PFSK-1 (cell line): ENCODE results near the gene GORASP1.

ENCODE experiments used
- FOXP2 ChIP-seq: optimal IDR thresholded peaks from 2 replicates; pipeline ENCODE3; 2011; ENCODE audit warnings: borderline replicate concordance, control low read depth, inconsistent platforms; ENCODE audit not compliant: insufficient read depth; ENCODE audit errors: extremely low read length, extremely low read depth
- POLR2AphosphoS5 ChIP-seq: IDR thresholded peaks from 2 replicates; pipeline ENCODE4 v1.6.1; 2012; ENCODE audit warnings: low read depth, mild to moderate bottlenecking, control low read depth, low read length, moderate library complexity
- SIN3A ChIP-seq: IDR thresholded peaks from 2 replicates; pipeline ENCODE4 v1.6.1; 2012; ENCODE audit warnings: mild to moderate bottlenecking, low read length, moderate library complexity, borderline replicate concordance; ENCODE audit not compliant: insufficient read depth
- TAF1 ChIP-seq: IDR thresholded peaks from 2 replicates; pipeline ENCODE4 v1.6.1; 2012; ENCODE audit warnings: low read length, control low read depth, borderline replicate concordance; ENCODE audit not compliant: insufficient read depth
- TF ChIP-seq, protein P1 (sequence below), 2 experiments: IDR thresholded peaks; 2 replicates each; pipeline versions ENCODE4 v1.6.1 to v1.8.0; 2011 to 2012; ENCODE audit warnings: low read depth in 2 of 2, low read length in 2 of 2, control low read depth in 1 of 2, inconsistent platforms in 1 of 2, mild to moderate bottlenecking in 1 of 2, moderate library complexity in 1 of 2; ENCODE audit not compliant: insufficient read depth in 1 of 2

The GORASP1 gene

DNA sequence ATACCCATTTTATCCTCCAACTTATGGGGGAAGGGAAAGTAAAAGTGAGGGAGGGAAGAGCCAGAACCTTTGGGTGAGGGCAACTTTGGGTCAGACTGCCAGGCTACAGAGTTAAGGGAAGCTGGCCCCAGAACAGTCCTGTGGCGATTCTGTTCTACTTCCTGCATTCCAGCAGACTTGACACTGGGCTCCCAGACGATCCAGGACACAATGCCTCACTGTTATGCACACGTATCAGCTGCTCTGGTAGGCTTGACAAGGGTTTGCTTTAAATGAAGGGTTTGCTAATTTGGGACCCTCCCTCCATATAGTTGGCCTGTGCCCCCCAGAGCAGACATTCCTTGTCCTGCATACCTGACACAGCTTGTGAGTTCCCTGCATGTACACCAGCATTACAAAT, 10.7 kb downstream of the GORASP1 start:
- no peak for TF ChIP-seq POLR2AphosphoS5
- no peak for TF ChIP-seq FOXP2
- TF ChIP-seq, protein P1, sequence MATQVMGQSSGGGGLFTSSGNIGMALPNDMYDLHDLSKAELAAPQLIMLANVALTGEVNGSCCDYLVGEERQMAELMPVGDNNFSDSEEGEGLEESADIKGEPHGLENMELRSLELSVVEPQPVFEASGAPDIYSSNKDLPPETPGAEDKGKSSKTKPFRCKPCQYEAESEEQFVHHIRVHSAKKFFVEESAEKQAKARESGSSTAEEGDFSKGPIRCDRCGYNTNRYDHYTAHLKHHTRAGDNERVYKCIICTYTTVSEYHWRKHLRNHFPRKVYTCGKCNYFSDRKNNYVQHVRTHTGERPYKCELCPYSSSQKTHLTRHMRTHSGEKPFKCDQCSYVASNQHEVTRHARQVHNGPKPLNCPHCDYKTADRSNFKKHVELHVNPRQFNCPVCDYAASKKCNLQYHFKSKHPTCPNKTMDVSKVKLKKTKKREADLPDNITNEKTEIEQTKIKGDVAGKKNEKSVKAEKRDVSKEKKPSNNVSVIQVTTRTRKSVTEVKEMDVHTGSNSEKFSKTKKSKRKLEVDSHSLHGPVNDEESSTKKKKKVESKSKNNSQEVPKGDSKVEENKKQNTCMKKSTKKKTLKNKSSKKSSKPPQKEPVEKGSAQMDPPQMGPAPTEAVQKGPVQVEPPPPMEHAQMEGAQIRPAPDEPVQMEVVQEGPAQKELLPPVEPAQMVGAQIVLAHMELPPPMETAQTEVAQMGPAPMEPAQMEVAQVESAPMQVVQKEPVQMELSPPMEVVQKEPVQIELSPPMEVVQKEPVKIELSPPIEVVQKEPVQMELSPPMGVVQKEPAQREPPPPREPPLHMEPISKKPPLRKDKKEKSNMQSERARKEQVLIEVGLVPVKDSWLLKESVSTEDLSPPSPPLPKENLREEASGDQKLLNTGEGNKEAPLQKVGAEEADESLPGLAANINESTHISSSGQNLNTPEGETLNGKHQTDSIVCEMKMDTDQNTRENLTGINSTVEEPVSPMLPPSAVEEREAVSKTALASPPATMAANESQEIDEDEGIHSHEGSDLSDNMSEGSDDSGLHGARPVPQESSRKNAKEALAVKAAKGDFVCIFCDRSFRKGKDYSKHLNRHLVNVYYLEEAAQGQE (IDR thresholded peaks at IDR 0.05; ENCODE audit: insufficient read depth in 1 of 2, low read depth in 2 of 2, low read length in 2 of 2) = no peak
- TF ChIP-seq TAF1 = no peak
- no peak for TF ChIP-seq SIN3A

DNA sequence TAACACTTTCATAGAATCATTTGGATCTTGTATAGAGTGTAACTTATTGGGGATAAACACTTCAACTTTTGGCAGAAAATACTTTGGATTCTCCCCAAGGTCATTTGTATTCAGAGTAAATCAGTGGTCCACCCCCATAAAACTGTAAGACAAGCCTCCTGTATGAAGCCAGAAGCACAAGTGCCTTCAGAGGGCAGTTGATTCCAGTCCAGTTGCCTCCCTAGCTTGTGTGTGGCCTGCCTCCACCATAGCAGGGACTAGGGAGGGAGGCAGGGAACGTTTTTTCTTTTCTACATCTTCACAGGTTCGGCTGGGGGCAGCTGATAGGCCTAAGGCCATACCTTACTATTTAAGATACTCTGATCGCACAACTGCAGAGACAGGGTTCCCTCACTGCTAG, 11.6 kb downstream of the GORASP1 start:
- TF ChIP-seq TAF1 = no peak
- TF ChIP-seq FOXP2 = no peak
- TF ChIP-seq, protein P1 (IDR thresholded peaks at IDR 0.05; ENCODE audit: insufficient read depth in 1 of 2, low read depth in 2 of 2, low read length in 2 of 2) = no peak

DNA sequence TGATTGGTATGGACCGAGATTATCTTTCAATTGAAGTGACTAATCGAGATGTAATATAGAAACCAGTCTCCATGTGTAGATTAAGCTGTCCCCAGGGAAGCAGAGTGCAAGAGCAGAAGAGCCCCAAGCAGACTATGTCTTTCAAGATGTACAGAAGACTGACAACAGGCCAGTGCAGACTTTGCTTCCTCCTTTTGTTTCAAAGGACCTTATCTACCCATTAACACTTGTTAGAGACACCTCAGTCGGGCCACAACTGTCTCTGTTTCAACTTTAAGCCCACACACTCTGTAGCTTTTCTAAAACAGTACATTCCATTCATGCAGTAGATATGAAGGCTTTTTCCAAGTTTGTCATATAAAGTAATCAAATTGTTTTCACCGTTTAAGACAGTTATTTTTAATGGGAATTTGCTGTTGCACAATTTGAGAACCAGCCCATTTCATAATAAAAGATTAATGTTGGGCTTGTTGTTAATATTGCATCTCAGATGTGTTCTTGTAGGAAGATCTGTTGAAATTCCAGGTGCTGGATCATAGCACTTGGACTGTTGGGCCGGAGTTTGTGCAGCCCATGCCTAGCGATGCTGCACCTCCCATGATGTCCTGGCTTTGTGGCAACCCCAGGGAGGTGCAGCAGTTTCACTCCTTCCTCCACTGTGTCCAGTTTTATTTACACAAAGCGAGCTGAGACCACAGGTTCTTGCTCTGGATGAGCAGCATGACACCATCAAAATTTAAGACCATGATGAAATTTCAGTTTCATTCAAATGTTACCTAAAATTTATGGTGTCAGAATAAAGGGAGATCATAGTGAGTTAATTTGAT, 12.4 kb downstream of the GORASP1 start:
- TF ChIP-seq SIN3A (no peak), TAF1 (no peak), POLR2AphosphoS5 (no peak)
- TF ChIP-seq, protein P1 (IDR thresholded peaks at IDR 0.05; ENCODE audit: insufficient read depth in 1 of 2, low read depth in 2 of 2, low read length in 2 of 2) = no peak

DNA sequence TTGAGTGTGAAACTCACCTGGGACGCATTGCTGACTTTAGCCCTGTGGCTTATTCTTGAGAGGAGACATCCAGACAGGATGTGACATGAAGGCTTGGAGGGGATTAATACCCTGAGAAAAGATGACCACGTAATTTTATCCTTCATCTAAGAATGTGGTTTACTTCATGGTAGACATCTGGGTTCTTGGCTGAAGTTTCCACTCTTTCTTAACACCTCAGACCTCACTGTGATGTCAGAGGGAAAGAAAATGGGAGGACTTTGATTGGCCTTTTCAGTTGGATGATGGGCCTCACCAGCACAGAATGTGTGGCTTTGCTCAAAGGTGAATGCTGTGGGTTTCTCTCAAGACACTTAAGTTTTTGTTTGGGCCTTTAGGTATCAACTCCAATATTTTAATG, 16.5 kb downstream of the GORASP1 start:
- TF ChIP-seq FOXP2 (no peak), POLR2AphosphoS5 (no peak), SIN3A (no peak), TAF1 (no peak)
- TF ChIP-seq, protein P1 (IDR thresholded peaks at IDR 0.05; ENCODE audit: insufficient read depth in 1 of 2, low read depth in 2 of 2, low read length in 2 of 2) = no peak

DNA sequence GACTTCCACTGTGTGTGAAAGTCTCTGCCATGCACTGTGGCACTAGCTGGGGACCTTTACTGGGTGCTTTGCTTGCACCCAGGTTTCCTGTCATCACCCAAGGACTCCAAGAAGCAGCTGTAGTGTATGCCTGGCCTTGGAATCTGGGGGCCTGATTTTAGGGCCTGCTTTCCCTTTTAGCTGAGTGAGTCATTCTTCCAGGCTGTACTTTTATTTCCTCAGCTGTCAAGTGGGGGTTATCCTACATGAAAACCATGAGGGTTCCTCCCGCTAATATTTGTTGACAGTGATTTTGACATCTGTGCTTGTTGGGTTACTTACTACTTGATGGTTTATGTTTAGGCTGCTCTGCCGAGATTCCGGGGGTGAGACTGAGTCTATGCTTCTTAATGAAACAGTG, 18.5 kb downstream of the GORASP1 start:
- TF ChIP-seq SIN3A (no peak), POLR2AphosphoS5 (no peak), TAF1 (no peak)
